Dedifferentiated amniotic fluid mesenchymal stem cell (primary cell): ENCODE data around the gene EME2.
"Not testable (repeated sequence)": the region's sequence is repeated elsewhere in the genome, so short reads cannot be mapped to it uniquely, and the experiment has no call there.

ENCODE experiments used
- DNase-seq: peaks from one replicate; pipeline ENCODE4 v3.0.0-alpha.2; 2016; ENCODE audit errors: extremely low spot score

EME2 gene

DNA sequence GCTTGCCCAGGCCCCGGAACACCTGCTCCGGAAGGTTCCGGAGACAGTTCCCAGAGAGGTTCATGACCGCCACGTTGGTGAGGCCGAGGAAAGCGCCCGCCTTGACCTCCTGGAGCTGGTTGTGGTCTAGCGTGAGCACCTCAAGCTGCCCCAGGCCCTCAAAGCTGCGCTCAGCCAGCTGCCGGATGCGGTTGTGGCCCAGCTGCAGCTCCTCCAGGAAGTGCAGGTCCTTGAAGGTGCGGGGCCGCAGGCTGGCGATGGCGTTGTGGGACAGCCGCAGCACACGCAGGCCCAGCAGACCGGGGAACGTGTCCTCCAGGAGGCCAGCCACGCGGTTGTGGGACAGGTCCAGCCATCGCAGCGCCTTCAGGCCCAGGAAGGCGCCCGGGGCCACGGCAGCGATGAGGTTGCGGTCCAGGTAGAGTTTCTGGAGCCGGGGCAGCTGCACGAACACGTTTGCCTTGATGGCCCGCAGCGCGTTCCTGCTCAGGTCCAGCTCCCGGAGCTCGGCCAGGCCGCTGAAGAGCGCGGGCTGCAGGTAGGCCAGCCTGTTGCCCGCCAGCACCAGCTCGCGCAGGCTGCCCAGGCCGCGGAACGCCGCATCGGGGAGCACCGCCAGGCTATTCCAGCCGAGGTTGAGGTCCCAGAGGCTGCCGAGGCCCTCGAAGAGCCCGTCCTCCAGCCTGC lies 18.8 kb downstream of the EME2 start:
- no peak for DNase-seq

DNA sequence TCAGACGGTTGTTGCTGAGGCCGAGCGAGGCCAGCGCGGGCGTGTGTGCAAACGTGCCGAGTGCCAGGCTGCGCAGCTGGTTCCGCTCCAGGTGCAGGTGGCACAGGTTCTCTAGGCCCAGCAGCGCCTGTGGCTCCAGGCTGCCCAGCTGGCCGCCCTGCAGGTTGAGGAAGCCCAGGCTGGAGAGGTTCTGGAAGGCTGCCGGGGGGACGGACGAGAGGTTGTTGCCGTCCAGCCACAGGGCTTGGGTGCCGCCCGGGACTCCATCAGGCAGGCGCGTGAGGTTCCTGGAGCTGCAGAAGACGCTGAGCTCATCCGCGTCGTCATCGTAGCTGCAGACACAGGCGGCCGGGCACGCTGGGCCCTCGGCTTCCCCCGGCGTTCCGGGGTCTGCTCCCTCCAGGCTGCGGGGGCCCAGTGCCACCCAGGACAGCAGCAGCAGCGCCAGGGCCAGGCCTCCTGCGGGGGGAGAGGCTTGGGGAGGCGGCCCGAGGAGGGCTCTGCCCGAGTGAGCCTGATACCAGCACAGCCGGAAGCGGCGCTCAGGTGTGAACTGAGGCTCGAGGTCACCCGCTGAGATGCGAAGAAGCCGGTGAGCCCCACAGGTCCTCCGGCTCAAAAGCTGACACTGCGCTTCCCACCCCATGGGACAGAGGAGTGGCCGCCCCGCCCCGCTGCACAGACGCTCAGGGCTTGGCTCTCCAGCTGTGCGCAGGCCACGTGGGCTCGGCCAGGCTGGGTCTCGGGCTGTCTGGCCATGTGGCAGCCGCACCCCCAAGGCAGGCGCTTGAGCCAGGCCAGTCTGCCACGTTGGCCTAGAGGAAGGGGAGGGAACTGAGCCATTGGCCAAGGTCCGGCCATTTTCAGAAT lies 19.6 kb downstream of the EME2 start:
- no peak for DNase-seq

DNA sequence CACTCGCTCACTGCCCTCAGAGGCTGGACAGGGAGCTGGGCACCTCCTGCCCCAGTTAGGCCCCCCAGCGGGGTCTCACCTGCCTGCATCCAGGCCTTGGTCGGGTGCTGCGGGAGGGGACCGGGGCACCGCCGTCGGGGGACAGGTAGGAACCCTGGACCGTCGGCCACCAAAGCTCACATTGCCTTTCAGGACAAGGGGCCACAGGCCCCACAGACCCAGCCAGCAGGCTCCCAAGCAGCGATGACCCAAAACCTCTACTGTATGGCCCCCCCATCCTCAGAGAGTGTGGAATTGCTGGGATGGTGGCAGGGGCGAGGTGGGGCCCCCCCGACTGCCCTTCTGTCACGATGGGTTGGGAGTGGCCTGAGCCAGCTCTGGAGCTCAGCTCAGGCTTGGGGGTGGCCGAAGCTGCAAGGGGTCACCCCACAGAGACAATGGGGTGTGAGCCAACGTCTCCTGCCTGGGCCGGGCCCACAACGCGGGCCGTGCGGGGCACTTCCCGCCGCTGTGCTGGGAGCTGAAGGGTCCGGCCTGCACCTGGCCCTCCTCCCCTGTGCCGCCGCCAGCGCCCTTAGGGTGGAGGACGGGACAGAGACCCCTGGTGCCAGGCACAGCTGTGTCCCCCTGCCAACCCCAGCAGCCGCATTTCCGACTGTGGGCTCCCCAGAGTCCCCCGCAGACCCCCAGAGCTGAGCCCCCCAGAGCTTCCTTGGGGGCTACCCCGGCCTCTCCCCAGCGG lies 20.4 kb downstream of the EME2 start:
- no peak for DNase-seq

DNA sequence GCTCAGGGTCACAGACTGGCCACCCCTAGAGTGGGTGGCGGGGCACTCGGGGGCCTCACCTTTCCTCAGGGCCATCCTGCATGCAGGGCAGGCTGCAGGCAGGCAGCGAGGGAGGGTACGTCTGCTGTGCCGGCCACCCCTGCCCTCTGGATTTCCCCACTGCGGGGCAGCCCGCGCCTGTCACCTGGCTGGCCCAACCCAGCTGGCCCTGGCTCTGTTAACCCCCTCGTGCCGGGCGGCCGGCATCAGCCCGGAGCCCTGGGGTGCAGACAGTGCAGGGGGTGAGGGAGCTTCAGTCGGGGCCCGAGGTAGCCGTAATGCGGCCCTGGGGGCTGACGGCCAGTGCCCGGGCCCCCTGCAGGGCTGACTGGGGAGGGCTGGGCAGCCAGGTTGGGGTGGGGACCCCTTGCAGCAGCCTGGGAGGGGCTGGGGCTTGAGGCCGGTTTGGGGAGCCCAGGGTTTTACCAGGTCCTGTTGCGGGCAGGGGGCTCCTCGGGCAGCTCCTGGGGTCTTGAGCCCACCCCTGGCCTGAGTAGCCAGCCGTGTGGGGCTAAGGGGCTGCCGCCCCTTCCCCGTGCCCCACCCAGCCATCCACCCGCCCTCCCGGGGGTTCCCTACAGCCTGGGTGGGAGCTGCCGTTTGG lies 21.1 kb downstream of the EME2 start, which contains the start of gene IGFALS:
TSS of gene IGFALS (minus strand) at position 128 of the 643 bp plus-strand sequence. CDS start at position 75, 53 bp downstream.
- DNase-seq = no peak

DNA sequence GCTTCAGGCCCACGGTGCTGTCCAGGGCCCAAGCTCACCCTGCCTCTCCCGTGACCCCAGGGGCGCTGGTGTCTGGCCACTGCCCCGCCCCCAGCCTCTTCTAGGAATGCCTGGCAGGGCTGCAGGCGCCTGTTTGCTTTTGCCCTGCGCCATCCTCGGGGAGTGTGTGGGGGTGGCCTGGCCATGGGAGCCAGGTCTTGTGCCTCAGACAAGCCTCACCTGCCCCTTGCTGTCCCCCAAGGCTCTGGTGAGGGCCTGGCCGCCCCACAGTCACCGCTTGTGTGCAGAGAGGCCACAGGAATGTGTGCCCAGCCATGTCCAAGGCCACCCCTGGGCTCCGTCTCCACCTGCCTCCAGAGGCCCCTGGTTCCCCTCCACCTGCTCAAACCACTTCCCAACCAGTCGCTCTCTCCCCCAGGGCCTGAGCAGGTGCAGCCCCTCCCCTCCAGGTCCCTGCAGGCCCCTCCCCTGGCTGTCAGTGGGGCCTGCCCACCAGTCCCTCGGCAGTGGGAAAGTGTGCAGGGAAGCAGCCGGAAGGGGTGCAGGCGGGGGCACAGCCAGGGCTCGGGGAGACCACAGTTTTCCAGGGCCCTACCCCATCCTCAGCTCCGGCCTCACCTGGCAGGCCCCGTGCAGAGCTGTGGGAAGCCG lies 21.7 kb downstream of the EME2 start:
- no peak for DNase-seq

DNA sequence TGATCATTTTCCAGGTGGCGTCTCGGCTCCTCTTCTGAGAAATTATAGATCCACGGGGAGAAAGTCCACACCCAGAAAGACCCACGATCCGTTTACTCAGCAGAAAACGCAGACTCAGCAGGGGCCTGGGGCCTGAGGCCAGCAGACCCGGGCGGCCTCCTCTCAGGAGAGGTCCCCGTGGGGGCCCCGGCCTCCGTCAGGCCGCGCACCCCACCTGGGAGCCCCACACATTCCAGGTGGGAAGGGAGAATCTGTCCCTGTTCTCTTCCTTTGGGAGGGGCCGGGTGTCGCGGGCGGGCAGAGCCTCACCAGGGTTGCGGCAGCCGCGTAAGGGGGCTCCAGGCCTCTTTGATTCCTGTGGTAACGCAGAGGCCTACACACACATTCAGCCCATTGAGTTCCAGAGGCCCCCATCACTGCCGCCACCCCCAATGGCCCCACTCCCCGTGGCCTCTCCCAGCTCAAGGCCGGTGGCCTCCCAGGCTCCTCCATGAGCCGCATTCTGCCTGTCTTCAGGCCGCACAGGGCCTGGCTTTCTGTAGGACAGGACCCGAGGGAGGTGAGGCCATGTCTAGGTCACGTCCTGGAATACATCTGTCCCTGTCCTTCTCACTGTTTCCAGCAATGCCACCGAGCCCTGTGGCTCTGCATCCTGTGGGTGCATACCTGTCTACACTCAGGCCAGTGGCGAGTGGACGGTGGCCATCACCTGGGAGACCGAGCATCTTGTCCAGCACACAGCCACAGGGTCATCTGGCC lies 22.5 kb downstream of the EME2 start:
- no peak for DNase-seq

DNA sequence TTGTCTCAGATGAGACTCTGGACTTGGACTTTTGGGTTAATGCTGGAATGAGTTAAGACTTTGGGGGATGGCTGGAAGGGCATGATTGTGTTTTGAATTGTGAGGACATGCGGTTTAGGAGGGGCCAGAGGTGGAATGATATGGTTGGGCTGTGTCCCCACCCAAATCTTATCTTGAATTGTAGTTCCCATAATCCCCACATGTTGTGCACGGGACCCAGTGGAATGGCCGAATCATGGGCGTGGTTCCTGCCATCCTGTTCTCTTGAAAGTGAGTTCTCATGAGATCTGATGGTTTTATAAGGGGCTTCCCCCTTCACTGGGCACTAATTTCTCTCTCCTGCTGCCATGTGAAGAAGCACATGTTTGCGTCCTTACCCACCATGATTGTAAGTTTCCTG lies 26.7 kb downstream of the EME2 start:
- DNase-seq = not testable (repeated sequence)

DNA sequence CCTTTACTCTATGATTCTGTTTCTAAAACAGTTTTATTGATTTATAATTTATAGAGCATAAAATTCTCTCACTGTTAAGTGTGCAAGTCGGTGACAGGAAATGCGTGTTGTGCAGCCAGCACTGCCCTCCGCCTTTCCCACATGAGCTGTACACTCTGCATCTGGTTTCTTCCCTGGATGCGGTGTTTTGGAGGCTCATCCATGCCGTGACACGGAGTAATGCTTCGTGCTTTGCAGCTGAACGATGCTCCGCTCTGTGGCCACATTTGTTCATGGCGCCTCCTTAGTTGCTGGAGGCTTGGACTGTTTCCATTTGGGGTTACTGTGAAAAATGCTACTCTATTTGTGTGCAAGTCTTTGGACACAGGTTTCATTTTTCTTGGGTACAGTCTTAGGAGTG lies 28.1 kb downstream of the EME2 start:
- no peak for DNase-seq

DNA sequence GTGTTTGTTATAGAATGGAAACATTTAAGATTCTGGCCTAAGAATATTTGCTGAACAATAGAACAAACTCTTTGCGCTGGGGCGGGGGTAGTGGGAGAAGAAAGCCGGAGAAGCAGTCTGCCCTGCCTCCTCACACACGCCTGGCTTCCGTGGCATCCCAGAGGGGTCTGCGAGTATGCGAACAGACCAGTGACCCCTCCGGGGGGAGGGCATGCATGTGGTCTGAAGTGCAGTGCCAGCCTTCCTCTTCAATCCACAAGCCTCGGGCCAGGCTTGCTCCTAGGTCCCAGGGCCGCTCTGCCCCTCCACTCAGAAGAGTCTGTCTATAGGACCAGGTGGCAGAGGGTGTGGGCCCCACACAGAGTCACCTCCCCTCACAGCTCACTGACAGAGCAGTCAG lies 35.0 kb downstream of the EME2 start:
- no peak for DNase-seq

DNA sequence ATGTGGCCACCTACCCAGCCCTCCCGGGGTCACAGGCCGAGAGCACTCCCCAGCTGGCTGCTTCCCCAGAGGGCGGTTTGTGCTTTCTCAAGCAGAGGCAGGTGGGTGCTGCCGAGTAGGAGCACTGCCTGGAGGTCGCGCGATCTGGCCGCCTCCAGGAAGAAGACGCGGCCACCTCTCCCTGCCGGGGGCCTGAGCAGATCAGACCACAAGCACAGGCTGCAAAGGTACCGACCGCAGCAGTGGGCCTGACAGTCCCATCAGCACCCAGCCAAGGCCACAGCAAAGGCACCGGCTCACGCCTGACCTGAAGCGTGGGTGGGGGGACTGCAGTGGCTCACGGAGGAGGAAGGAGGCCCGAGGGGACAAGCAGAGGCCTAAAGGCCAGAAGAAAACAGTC lies 36.1 kb downstream of the EME2 start:
- DNase-seq = no peak

DNA sequence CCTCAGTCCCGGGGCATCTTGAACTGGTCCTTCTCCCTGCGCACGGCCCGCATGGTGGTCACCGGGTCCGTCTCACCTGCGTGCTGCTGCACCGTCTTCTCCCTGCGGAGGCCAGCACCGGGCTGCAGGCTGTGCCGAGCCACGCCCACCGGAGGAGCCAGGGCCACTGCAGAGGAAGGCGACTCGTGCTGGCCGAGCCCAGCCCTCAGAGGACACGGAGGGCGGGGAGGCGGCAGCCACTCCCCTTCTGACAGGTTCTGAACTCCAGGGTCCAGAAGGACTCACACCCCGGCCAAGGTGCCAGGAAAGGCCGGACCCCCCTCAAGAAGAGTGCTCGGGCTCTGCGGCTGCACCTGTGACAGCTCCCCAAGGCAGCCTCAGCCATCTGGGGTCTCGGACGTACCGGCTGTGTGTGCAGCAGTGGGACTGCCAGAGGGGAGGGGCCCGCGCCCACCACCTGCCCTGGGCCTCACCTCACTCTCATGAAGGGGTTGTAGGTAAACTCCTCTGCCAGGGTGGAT lies 36.7 kb downstream of the EME2 start:
- no peak for DNase-seq

DNA sequence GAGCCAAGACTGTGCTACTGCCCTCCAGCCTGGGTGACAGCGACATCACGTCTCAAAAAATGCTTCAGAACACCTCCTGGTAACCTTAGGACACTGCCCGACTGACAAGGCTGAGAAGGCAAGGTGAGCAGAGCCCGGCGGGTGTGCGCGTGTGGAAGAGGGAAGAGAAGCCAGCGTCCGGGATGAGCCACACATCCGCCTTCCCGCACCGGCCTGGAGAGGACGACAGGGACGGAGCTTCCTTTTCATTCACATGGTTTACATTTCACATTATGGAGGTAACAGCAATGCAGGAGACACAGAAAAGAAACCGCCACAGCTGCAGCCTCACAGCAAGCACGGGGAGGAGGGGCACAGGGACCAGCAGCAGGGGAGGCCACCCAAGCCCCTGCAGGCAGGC lies 37.5 kb downstream of the EME2 start:
- DNase-seq = no peak

DNA sequence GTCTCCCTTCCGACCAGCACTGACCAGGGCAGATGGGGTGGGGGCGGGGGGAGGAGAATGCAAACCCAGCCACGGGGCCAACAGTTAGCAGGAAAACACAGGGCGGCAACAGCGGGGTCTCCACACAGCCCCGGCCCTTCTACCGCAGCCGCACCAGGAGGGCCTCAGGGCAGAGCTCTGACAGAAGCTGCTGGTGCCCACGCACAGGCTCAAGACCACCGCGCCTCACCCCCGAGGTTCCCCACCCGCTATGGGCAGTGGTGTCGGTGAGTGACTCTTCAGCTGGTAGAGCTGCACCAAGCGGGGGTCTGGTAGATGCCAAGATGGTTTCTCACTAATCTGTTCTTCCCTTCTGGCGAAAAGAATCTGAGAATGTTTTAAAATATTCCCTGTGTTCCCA lies 37.9 kb downstream of the EME2 start:
- no peak for DNase-seq

DNA sequence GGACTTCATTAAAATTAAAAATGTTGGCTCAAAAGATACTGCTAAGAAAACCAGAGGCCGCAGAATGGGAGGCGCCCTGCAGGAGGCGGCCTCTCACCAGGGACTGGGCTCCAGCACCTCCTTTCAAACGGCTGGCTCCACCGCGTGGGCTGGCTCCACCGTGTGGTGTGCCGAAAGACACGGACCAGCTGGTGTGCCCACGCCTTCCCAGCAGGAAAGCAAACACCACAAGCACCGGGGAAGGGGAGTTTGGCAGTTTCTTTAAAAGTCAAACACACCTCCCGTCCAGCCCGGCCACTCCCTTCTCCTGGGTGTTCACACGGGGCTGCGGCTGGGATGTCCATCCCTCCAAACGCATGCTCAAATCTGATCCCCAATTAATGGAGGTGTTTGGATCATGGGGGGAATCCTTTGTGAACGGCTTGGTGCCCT lies 40.1 kb downstream of the EME2 start:
- DNase-seq = peak; percentile 70

DNA sequence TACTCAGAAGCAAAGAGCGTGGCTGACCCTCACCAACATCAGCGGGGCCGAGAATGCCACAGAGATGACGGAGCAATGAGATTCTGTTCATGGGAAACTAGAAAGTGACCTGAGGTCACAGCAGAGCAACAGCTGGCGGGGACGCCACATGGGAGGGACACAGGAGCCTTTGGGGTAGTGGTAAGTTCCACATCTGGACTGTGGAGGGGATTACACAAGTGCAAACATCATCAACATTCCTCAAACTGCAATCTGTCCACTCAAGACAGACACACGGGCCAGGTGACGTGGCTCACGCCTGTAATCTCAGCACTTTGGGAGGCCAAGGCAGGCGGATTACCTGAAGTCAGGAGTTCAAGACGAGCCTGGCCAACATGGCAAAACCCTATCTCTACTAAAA lies 42.9 kb downstream of the EME2 start:
- DNase-seq = no peak

DNA sequence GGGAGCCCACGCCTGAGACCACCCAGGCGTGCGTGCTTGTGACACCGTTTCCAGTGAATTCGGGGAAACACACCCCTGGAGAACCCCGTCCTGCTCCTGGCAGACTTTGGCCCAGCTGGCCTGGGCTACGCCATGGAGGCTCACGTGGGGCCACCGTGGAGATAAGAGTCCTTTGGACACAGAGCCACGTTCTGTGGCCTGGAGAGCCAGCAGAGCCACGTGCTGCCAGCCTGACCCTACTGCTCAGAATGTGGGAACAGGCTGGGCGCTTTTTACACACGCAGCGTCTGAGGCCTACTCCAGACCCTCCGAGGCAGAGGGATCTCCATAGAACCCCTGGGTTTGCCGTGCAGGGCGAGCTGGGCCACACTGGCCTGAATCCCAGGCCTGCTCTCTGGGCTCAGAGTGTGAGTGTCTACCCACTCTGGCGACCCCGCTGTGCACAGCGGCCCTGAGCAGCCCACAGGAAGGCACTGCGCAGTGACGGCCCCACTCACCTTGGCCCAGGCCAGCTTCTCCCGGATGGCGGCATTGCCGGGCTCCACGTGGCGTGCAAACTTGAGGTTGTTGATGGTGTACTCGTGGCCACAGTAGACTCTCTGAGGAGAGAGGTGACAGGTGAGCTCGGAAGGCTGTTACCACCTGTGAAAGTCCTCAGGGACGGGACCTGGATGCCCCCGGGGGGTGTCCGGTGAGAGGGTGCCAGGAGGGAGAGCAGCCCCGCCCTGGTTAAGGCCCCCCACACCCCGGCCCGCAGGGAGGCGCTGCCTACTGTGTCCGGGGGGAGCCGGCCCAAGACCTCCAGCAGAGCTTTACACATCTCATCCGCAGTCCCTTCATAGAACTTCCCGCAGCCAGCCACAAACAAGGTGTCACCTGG lies 44.0 kb downstream of the EME2 start:
- DNase-seq = no peak

DNA sequence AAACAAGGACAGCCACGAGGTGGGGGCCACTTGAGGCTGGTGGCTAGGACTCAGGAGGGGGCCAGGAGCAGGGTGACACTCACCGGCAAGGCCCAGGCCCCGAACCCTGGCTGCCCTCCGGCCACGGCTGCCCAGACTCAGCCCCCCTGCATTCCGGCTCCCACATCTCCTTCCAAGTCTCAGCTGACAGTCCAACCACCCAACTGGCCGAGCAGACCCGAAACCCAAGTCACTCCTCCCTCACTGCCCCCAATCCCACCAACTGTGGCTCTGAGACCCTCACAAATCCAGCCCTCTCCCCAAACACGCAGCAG lies 44.6 kb downstream of the EME2 start:
- DNase-seq = no peak

DNA sequence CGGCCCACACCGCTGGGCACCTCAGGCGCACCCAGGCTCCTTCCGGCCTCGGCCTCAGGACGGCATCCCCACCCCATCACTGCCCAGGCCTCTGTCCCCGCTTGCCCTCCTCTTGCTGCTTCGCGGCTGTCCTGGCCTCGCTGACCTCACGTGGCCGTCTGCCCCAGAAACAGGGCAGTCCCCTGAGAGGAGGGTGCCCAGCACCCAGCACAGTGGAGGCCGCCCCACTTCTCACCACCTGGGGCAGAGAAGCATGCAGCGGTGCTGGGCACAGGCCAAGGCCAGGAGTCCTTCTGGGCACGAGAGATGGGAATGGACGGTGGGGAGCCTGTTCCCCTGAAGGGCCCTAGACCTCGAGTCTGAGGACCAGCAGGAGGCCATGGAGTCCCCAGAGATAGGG lies 45.1 kb downstream of the EME2 start:
- DNase-seq = no peak

DNA sequence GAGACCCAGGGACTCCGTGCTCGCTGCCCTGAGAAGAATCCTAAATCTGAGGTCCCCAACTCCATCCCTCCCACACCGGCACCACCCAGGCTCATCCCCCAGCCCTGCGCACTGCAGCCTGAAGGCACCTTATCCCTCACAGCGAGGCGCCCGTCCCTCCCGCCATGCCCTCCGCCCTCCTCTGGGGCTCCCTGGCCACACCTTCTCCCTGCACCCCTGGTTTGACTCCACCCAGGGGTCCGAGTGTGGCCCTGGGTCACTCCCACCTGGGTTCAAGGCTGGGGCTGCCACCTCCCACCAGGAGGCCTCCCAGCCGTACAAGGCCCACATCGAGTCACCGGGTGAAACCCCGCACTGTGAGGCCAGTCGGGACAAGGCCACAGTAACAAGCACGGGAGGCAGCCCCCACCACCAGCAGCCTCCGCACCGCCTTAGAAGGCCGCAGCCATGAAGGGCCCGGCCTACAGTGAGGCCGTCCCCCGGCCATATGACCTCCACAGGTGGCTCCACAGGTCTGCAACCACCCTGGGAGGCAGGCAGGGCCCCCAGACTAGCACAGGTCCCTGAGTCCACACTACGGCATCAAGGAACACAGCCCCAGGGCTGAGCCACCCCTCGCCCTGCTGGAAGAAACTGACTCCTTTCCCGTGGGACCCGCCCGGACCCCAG lies 45.7 kb downstream of the EME2 start:
- DNase-seq = no peak
